Pulmonary artery endothelial cell (primary cell): Measurements from ENCODE around the gene ST3GAL2. TPM values are rescaled to one million over a fixed set of nuclear protein-coding genes. Genes with fewer than 3 reads are reported as not detected.
"Not testable (repeated sequence)": the region's sequence is repeated elsewhere in the genome, so short reads cannot be mapped to it uniquely, and the experiment has no call there.

Source experiments
- DNase-seq: peaks from one replicate; pipeline ENCODE4 v3.0.0-alpha.2; 2011; ENCODE audit warnings: low read depth, low spot score
- total RNA-seq: library from RNA; depleted of rRNA; stranded (reverse); fragments of >200 nt; gene quantifications from 2 replicates; pipeline ENCODE4 v1.2.3, GENCODE V29; 2014

Gene ST3GAL2
- total RNA-seq, 1 donor from 2014 or later: 48.1 TPM

DNA sequence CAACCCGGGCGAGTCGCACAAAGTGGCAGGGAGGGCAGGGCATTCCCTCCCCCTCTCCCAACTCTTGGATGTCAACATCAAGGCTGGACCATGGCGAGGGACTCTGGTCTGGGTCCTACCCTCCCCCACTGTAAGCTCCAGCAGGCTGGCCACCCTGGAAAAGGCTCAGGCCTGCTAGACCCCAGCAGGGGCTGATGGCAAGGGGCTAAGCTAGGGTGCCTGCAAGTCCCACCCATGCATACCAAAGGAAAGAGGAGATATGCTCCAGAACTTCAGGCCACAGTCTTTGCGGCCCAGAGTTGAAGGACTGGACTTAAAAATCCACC, 19.9 kb downstream of the ST3GAL2 start:
- no peak for DNase-seq

DNA sequence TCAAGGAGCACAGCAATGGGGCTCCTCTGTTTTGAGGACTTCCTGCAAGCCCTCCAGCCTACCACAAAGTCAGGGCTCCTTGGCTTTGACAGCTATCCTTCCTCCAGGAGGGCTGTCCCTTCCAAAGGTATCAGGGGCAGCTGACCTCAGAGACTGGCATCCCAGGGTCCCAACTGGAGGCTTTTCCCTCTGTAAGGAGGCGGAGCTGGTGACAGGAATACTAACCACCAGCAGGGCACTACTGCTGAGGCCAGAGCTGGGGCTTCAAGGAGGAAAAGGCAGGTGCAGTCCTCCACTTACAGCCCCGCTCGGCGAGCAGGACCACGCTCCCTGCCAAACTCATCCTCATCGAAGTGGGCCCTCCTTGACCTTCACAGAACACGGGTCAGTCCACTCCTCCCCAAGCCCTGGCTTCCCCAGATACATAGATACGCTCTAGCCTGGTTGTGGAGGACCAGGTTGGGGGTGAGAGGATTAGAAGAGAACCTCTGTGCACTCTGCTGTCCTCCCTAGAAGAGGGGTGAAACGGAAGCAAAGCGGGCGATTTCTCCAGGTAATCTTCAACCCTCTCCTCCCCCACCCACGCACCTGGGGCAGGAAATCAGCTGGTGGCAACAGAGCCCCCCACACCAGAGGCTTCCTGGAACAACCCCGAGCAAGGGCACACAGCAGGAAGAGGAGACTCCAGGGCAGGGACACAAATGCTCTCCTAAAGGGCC, 20.5 kb downstream of the ST3GAL2 start:
- no peak for DNase-seq

- DNase-seq: no peak
These were observed 21.2 kb downstream of the ST3GAL2 start for GRCh38 chr16:70417661-70418060.

DNA sequence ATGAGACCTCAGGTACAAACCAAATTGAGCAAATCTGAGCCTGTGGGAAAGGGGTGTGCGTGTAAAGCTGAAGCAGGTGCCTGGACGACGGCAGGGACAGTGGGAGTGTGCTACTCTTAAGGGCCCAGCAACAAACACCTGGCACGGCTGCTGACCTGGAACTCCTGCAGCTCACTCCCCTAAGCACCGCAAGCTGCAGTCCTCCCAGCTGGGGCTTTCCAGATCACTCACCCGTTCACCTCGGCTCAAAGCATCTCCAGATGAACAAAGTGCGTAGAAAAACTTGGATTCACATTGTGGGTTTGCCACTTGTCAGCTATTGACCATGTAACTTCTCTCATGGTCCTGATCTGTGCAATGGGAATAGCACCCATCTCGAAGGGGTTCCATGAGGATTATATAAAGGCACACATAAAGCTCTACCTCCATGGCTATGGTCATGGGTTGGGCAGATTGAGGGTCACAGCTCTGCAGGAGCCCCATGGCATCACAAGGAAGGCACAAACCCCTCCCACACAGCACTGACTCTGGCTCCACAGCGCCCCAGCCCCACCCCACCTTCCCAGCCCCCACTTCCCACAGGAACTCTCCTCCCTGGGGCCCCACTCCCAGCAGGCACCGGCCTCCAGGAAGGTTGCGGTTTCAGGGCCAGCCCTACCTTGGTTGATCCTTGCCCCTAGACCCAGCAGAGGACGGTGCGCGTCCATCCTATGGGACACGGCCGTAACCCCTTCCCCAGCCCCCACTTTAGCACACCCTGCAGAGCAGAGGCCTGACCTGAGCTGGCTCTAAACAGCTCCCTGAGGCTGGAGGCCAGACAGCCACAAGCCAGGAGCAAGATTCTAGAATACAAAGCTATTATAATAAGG, 21.9 kb downstream of the ST3GAL2 start:
- DNase-seq: no peak

- DNase-seq: not testable (repeated sequence)
These were observed 25.3 kb downstream of the ST3GAL2 start for GRCh38 chr16:70413572-70413971.

DNA sequence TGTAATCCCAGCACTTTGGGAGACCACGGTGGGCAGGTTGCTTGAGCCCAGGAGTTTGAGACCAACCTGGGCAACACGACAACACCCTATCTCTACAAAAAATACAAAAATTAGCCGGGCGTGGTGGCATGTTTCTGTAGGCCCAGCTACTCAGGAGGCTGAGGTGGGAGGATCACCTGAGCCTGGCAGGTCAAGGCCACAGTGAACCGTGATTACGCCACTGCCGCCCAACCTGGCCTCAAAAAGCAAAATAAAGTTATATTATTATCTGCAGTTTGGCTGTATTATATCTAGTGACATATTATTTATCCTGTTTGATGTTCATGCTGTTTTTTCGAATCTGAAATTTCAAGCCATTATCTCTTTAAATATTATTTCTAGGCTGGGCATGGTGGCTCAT, 26.5 kb downstream of the ST3GAL2 start:
- no peak for DNase-seq

GRCh38 chr16:70410734-70411133, 28.2 kb downstream of the ST3GAL2 start:
- no peak for DNase-seq

GRCh38 chr16:70407811-70408274, 31.1 kb downstream of the ST3GAL2 start:
- no peak for DNase-seq

DNA sequence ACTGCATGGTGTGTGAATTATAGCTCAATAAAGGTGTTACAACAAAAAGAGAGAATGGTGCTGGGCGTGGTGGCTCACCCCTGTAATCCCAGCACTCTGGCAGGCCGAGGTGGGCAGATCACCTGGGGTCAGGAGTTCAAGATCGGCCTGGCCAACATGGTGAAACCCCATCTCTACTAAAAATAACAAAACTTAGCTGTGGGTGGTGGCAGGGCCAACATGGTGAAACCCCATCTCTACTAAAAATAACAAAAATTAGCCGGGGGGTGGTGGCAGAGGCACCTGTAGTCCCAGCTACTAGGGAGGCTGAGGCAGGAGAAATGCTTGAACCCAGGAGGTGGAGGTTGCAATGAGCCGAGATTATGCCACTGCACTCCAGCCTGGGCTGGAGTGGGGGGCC, 32.8 kb downstream of the ST3GAL2 start:
- DNase-seq: not testable (repeated sequence)

GRCh38 chr16:70402916-70403659, 35.8 kb downstream of the ST3GAL2 start:
- DNase-seq: no peak

- DNase-seq: no peak
These were observed 38.9 kb downstream of the ST3GAL2 start for GRCh38 chr16:70399951-70400350.

DNA sequence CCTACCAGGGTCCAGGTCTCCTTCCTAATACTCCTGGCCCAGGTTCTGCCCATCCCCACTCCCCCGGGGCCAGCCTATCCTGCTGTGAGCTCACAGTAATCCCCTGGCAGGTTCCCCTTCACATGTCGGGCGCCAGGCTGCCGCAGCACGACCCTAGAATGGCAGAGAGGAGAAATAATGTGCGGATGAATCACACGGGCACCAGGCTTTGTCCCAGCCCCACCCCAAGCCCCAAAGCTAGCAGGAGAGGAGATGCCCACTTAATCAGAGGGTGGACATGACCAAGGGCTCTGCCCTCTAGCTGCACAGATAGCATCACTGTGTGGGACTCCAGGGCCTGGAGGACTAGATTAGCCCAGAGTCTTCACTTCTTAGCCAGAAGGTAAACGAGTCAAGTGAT, 39.5 kb downstream of the ST3GAL2 start:
- DNase-seq: no peak

DNA sequence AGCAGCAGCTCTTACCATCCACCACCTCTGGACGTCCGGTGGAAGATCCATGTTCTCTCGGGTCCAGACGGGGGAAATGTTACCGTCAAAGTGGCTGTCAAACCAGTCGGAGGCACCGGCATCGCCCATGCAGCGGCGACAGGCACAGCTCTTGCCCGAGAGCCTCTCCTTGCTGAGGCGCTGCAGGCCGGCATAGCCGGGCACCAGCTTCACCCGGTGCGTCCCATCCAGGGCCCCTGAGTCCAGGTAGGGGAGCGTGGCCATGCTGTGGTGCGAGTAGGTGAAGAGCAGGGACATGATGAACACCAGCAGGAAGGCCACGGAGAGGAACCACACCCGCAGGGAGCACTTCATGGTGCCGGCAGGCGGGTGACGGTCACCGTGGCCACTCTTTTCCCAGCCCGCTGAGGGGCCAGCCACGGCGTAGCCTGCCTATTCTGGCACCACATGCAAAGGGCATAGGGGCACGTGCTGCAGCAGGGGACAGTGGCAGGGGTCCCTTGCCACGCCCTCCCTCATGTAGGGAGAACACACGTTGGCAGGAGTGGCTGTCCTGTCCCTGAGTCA, 40.6 kb downstream of the ST3GAL2 start:
- no peak for DNase-seq

- DNase-seq: no peak
These were observed 42.5 kb downstream of the ST3GAL2 start for GRCh38 chr16:70396246-70396904.

DNA sequence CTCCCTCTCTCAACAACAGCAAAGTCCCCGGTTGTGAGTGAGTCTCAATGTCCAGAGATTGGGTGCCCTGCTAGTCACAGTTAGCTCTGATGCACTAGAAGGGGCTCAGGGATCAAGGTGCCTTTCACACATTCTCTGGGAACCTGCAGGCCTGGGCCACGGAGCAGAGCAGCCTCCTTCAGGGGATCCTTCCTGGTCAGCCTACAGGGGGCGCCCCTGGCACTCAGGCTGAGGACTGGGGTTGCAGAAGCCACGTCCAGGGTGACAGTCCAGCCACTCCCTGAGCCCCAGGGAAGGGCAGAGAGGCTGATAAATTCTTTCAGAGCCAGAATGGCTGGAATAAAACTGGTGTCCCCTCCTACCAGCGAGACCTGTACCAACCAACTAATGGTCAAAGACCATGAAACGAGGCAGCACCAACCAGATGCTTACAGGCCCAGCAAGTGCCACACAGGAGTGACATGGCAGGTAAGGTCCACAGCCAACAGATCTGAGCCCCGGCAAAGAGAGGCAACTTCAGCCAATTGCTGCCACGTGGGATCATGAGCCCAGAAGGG, 43.5 kb downstream of the ST3GAL2 start:
- DNase-seq: no peak

DNA sequence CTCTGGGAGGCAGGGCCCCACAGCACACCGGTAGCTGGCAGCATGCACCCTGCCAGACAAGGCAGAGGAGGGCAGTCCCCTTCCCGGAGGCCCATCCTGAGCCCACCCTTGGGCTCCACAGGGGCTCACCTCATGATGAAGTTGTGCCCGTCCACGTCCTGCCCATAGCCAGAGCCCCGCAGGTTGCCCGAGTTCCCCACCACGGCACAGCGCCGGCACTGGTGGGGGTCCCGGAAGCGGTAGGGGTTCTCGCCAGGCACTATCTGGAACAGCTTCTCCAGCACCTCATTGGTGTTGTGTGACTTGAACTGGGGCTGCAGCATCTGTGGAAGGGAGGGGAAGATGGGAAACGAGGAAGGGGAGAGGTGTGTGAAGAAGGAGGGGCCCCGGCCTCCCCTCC, 44.0 kb downstream of the ST3GAL2 start:
- no peak for DNase-seq

DNA sequence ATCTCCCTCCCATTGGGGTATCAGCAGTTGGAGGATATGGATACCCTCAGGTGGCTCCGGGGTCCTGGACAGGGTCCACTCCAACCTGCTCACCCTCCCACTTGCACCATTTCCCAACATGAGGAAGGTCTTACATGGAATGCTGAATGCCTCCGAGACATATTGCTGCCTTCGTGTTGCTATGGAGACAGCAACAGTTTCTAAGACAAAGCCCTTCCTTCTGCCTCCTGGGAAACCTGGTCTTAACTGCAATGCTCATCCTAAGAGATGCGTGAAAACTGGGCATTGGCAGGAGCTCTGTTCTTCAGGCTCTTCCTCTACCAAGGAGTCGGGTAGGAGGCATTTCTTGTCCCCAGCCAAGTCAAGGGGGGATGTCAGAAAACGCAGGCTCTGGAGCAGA, 45.2 kb downstream of the ST3GAL2 start:
- no peak for DNase-seq

DNA sequence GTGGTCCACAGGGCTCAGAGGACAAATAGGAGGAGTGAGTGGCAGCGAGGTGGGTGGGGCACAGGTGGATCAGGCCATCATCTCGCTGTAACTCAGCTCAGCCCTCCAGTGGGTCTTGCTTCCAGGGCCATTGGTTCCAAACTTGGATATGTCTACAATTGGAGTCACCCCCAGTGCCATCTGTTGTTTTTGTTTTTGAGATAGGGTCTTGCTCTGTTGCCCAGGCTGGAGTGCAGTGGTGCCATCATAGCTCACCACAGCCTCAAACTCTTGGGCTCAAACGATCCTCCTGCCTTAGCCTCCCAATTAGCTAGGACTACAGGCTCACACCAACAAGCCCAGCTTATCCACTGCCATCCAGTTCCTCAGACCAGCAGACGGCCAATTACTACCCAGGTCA, 46.3 kb downstream of the ST3GAL2 start:
- DNase-seq: no peak

- no peak for DNase-seq
These were observed 46.9 kb downstream of the ST3GAL2 start for GRCh38 chr16:70391881-70392481.

GRCh38 chr16:70391446-70391845, 47.5 kb downstream of the ST3GAL2 start:
- no peak for DNase-seq
